HG02970 (cell line): ENCODE results near the gene CNTNAP4.

Source experiments
- ATAC-seq: cut with Tn5 transposase; IDR thresholded peaks from one replicate; pipeline ENCODE4 v1.9.1; 2021; ENCODE audit warnings: mild to moderate bottlenecking, moderate library complexity, moderate number of reproducible peaks; ENCODE audit not compliant: unreplicated experiment, low FRiP score

CNTNAP4 gene

DNA sequence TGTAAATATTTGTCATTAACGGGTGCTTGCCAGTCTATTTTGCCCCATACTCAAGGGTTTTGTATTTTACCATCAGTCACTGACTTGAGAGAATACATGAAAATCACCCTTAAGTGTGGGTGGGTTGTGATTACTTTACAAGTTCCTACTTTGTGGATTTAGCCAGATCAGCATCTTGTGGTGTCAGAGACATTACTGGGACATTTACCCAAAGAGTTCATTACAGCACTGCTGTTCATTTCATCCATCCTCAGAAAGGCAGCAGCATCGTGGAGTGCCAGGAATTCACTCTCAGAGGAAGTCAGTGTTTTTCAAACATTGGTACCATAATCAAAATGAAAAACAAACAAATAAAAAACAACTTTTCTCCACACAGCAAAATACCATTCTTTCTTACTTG, 110.8 kb downstream of the CNTNAP4 start:
- ATAC-seq: no peak

DNA sequence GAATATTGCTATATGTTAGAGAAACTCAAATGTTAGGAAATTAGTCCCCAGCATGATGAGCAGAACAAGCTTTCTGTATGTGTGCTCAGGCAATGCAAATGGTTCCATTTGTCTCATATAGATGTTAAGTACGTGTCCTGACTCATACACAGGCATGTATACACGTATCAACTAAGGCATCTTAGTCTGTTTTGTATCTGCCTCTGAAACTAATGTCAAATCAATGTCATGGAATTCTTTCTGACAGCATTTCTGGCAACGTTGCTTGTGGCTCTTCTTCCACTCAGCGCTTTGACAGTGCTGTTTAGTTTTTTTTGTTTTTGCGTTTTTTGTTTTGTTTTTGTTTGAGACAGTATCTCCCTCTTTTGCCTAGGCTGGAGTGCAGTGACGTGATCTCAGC, 111.9 kb downstream of the CNTNAP4 start:
- ATAC-seq: no peak

DNA sequence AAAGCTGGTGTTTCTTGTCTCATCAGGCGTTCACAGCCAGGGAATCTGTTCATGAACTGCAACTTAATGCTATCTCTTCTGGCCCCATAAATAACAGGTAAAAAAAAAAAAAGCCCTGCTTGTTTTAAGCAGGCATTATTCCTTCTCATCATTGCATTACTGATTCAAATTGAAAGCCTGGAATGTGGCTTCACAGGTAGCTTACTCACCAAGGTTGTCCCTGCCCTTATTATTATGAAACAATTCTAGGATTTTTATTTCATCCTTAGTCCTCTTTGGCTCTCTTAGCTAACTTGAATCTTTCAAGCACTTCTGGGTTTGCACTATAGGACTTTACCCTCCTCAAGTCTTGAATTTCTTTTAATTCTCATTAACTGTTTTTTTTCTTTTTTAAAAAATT, 113.3 kb downstream of the CNTNAP4 start:
- no peak for ATAC-seq

DNA sequence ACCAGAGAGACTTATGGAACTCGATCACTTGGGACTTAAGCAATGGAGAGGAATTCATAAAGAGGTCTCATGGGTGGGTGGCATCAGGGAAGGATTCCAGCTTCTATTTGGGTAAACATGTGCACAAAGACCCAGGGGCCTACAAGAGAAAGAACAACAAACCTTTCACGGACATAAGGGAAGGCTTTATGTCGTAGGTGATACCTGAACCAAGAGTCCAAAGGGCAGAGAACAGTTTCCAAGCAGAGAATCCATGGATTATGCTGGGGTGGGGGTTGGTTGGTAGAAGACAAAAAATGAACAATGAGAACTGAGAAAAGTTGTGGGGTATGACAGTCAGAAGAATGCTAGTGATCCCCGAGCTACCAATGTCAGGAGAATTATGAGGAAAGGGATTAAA, 119.8 kb downstream of the CNTNAP4 start:
- ATAC-seq: no peak

DNA sequence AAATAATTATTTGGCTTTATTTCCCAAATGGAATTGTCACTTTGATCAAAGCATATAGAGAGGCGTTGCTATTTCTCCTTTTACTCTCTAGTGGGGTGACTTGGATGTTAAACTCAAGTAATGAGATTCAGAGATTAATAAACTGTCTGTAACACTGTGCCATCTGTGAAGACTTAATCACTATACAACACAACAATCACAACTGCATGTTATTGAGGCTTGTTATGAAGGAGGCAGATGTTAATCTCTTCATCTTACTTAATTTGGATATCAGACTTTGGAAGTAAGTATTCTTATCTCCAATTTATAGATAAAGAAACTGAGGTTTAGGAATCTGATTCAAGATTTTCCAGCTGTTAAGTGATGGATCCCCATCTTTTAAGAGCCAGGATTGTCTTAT, 132.5 kb downstream of the CNTNAP4 start:
- no peak for ATAC-seq

DNA sequence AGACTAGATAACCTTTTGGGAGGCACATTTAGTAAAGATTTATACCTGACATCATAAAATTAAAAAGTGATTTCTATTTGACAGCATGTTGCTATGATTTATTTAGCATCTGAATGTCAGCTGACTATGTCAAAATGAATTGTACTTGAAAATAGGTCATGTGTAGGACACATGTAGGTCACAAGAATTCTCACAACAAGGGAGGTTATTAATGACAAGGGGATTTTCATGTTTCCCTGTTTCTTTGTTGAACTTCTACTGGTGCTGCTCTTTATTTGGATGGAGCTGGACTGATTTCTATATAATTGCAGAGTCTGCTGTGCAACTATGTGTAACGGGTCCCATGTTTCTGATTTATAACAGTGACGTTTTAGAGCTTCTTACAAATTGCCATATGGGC, 144.4 kb downstream of the CNTNAP4 start:
- no peak for ATAC-seq

DNA sequence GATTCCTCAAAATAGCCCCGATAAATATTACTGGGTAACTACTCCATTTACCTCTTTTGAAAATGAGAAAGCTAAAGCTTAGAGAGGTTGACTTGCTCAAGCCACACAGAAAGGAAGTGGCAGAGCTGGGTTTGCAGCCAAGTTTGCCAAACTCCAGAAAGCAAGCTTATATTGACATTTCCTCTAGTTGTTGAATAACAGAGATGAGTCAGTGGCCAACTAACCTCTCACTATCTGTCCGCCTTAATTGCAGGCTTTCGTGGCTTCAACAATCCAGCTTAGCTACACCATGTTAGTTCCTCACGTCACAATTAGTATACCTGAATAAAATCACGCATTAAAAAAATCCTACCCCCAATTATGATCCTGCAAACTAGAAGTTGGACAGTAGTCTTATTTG, 151.7 kb downstream of the CNTNAP4 start:
- no peak for ATAC-seq

DNA sequence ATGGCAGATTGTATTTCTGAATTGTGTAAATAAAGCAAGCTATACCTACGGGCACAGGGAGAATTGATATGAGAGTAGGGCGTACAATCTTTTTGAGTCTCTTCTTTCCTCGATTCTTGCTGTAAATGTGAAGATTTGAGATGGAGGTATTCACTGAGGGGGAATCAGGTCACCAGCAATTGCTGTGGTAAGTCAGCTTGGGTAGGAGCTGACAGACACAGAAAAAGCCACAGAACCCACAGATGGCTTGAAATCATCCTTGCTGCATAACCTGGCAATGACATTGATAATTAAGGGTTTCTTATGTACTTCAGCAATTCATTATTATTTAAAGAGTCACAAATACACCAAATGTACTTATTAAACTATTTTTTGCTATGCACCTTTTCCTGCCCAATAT, 164.2 kb downstream of the CNTNAP4 start:
- no peak for ATAC-seq

DNA sequence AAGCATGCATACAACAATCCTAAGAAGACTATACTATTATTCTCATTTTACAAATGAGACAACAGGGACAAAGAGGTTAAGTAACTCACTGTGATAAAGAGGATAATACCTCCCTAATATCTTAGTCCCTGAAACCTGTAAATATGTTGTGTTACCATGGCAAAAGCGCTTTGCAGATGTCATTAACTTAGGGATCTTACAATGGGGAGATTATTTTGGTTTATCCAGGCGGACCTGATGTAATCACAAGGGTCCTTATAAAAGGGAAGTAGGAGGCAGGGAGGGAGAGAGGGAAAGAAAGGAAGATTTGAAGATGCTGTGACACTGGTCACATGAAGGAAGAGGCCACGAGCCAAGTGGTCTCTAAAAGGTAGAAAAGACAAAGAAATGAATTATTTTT, 164.7 kb downstream of the CNTNAP4 start:
- no peak for ATAC-seq

DNA sequence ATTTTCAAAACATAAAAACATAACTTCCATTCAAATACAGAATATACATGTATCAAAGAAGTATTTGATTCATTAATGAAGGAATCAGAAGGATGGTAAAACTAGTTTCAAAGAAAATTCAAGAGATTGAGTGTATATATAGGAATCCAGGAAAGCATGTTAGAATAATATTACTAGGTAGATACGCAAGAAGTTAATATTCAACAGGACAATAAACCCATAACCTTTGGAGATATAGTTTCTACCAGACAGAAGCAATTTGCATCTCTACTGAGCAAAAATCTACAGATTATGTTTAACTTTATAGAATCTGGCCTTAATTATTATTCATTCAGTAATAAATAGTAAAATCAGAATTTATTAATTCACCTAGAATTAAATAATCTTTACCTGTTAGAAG, 166.8 kb downstream of the CNTNAP4 start:
- no peak for ATAC-seq

DNA sequence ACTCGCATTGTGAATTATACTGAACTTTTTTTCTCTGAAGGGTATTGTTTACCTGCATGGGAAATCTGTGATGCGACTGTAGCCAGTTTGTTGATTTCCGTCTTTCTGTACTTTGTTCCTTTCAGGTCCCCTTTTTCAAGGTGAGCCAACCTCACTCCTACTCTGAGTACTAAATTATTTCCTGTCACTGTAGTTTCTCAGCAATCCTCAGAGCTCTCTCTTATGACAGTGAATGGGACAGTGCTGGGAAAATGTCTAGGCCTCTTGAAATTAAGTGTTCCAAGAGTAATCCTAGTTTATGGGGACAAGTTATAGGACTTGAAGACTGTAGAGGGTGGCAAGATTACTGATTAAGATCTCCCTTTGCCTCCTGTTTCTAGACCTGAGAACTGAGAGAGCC, 167.6 kb downstream of the CNTNAP4 start:
- ATAC-seq: no peak

DNA sequence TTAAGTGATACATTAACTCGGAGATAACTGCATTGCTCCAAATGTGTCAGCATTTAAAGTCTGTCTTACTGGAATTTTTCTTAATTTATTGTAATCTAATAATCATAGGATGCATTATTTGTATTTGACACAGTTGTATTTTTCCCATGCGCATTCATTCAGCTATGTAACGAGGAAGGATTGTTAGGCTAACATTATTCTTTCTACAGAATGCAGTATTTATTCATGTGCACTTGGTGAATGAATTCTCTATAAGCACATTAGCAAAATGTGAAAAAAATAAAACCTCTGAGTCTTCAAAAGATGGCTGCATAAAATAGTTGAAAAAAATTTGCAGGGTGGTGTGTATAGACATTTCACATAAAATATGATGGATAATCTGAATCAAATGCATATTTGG, 168.6 kb downstream of the CNTNAP4 start:
- no peak for ATAC-seq

DNA sequence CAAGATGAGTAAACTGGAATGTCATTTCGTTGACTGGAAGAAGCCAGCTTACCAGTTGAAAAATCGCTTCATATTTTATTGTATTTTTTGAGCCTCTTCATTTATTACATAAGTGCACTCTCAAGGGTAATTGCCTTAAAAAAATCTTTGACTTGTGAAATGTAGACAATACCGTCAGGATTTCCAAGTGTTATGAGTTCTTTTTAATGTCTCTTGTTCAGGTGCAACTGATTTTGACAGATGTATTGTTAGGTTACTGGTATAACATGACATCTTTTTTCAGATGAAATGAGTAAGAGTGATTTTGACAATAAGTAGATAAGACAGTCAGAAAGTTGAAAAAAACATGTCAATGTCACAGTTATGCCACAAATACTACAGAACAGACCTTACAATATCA, 169.1 kb downstream of the CNTNAP4 start:
- ATAC-seq: no peak

DNA sequence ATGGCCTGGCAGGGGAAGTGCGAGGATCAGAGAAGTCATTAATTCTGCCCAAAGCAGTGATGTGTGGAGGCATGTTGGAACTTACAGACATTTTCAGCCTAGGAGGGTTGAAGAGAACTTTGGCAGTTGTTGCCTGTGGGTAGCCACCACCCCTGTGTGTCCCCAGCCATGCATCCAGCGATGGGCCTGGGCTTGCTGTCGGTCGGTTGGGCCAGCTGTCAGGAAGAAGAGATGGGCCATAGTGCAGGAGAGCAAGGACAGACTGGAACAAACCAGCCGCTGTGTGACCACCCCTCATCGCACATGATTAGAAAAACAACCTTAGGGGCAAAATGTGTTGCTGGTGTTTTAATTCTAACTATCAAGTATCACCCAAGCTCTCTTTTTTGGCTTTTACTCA, 173.7 kb downstream of the CNTNAP4 start:
- no peak for ATAC-seq

DNA sequence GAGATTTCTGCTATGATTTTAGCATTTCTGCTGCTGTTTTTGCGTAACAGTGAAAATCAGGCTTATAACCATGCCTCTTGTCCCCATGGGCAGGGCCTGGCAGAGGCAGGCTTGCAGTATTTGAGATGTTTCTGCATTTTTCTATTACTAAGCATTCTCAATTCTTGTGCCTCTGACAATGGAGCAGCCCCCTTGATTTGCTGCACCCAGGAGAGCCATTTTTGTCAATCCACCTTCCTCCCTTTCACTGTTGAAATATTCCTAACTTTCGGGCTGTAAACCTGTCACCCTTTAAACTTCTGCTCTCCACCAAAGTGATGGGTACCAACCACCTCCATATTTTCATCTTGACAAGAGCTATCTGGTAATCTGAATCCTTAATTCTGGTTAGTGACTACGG, 178.1 kb downstream of the CNTNAP4 start:
- ATAC-seq: no peak

DNA sequence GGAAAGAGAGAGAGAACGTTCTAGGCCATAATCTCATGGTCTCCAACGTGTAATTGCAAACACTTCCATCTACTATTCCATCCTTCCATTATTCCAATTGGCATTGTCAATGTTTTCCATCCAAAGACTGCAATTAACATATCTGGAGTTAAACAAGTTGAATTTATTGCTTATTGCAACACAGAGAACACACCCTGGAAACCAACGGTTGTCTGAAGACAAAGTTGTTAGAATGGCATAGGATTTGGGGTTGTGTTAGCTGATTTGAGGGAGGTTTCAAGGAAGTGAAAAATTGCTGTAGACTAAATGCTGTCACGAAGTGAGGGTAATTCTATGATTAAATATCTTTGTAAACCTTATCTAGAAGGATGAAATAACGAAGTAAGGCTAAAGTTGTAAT, 178.8 kb downstream of the CNTNAP4 start:
- ATAC-seq: no peak

DNA sequence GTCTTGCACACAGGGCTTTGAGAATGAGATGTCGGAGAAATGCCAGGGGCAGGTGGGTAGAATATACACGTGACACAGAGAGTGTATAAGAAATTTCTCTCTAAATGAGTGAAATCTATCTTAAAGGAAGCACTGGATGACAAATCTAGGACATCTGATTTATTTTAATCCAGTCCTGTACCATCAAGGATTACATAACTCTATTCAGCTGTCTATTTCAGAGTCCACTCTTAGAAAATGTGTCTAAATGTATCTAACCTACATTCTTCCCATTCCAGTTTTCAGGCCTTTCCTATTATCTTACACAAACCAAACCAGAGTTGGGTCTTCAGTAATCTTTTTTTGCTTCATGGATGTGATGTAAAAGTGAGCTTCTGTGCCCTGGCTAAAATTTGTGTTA, 181.9 kb downstream of the CNTNAP4 start:
- ATAC-seq: no peak

DNA sequence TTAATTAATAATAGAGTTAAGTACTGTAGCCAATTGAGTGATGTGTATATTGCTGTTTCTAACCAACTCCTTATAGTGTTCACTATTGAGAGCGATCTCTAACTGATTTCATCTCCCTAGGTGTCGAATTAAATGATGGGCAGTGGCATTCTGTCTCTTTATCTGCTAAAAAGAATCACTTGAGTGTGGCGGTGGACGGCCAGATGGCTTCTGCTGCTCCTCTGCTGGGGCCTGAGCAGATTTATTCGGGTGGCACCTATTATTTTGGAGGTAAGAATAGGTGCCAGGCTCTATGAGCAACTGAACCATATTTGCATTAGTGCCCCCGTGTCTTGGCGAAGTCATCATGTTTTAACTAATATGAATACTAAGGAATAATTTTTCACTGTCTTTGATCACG, 184.6 kb downstream of the CNTNAP4 start:
- ATAC-seq: no peak

DNA sequence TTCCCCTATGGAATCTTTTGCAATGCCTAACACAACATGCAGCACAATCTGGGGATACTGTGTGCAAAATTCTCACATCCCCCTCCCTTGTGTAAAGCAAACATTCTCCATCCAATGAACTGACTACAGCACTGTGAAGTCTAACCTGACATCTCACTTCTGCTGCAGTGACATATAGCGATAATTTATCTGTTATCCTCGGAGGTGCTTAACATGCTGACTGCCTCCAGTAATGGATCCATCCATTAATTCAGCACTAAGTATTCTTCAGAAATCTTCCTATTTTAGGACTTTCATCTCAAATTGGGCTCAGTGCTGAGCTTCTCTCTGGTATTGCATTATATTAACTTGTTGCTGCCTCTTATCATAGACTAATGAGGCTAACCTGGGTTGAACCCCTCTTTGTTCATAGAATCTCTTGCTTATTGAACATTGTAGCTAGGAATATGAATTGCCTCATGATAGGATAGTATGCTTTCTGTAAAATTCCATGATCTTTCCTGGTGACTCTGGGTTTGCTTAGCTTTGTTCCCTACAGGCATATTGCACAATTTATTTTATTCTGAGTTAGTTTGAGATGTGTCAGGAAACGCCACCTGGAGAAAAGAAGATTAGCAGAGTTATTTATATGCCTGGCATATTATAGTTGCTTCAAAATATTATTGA, 187.9 kb downstream of the CNTNAP4 start:
- no peak for ATAC-seq

DNA sequence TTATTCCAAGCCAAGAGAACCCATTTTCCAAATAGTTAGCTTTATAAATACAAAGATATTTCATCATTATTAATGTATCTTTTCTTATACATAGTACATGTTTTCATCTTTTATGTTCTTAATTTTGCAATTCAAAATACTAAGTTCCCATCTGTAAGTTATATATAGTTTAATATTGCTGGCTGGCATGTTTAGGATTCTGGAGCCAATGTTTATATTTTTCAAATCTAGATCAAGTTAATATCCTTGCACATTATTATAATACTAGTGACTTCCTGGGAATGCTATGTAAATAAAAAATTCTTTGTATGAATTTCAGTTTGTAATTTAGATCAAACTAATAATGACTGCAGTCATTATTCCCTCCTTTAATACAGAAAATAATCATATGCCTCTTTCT, 189.7 kb downstream of the CNTNAP4 start:
- no peak for ATAC-seq

DNA sequence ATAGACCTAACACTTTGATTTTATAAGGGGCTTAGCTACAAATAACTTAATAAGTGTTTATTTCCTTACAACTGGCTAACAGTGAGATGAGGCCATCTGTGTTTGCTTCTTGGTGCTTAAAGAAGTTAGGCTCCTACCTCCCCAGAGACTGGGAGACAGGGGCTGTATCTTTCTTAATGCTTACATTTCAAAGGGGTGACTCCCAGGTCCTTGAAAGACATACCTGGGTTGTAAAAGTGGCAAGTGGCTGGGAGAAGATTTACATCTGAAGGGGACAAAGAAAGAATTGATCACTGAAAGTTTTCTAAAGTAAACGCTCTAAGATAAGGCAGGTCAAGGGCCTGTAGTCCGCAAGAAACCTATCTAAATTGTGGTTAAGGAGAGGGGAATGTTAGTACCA, 196.8 kb downstream of the CNTNAP4 start:
- no peak for ATAC-seq

DNA sequence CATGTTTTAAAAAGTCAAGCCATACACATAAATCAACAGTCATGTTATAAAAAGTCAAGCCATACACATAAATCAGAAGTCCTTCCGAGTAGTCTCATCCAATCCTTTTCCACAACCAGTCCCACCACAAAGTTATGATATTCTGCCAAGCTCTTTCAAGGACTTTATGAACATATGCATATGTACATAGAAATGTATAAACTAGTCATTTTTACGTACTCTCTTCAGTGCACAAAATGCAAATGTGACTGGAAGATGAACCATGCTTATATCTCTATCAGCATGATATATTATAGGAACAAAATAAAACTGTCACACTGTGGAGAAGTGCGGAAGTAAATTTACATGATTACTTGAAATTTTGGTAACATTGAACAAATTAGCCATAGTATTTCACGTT, 200.9 kb downstream of the CNTNAP4 start:
- no peak for ATAC-seq

DNA sequence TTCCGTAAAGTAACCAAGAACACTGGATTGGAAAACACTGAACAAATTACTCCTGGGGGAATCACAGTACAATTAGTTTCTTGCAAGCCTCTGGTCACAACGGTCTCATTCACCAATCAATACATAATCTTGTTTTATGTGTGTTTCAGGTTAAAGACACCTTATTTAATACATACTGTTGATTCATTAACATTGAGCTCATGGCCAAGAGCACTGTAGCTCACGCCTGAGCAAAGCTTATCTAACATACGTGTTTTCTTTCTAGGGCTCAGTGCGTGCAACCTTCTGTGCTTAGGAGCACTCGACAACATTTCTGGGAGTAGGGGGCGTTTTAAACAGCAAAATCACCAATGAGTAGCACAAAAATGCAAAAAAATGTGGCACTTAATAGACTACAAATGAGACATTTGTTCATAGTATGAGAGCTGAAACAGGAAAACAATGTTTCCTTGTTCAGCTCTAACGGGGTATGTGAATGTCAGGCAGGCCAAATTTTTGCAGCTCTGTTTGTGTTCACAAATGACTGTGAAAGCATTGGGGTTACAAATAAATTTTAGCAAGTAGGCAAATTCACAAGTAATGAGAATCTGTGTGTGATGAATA, 206.2 kb downstream of the CNTNAP4 start:
- no peak for ATAC-seq
